ENCODE data around the gene PRSS50.

PRSS50 gene

GRCh38 chr3:46716461-46717441 lies 918 bp downstream of the PRSS50 start:
- no peak for DNase-seq (ENCODE audit: low read depth)
- H3K4me3 ChIP-seq (ENCODE audit: low read length), result no peak overlapping the region
- TF ChIP-seq CTCF (conservative IDR thresholded peaks at IDR 0.05; ENCODE audit: low read length), result no peak

GRCh38 chr3:46715507-46716175 lies 2.0 kb downstream of the PRSS50 start:
- no peak for DNase-seq (ENCODE audit: low read depth)
- no peak for TF ChIP-seq CTCF (conservative IDR thresholded peaks at IDR 0.05; ENCODE audit: low read length)
- H3K4me3 ChIP-seq (ENCODE audit: low read length), result no peak overlapping the region

GRCh38 chr3:46714728-46715506 lies 2.8 kb downstream of the PRSS50 start:
- TF ChIP-seq CTCF (conservative IDR thresholded peaks at IDR 0.05; ENCODE audit: low read length), result no peak
- no peak overlapping the region for H3K4me3 ChIP-seq (ENCODE audit: low read length)
- DNase-seq (ENCODE audit: low read depth), result no peak

- no peak overlapping the region for H3K4me3 ChIP-seq (ENCODE audit: low read length)
- DNase-seq (ENCODE audit: low read depth), result no peak
- no peak for TF ChIP-seq CTCF (conservative IDR thresholded peaks at IDR 0.05; ENCODE audit: low read length)
Observed at GRCh38 chr3:46713898-46714552, 3.6 kb downstream of the PRSS50 start.

- no peak for DNase-seq (ENCODE audit: low read depth)
- H3K4me3 ChIP-seq (ENCODE audit: low read length), result no peak overlapping the region
- no peak for TF ChIP-seq CTCF (conservative IDR thresholded peaks at IDR 0.05; ENCODE audit: low read length)
Observed at GRCh38 chr3:46713050-46713897, 4.4 kb downstream of the PRSS50 start.
